Ramos (cell line): Measurements from ENCODE around the gene LPIN1.

ENCODE experiments used
- in situ Hi-C: fragments of 300-500 bp; cut with MboI; formaldehyde crosslinking; loops from one replicate; pipeline ENCODE4 v1.14.3; 2022; ENCODE audit warnings: low sequenced_read_pairs; ENCODE audit not compliant: unreplicated experiment

The LPIN1 gene

GRCh38 chr2:11759182-11759975, 12.9 kb downstream of the LPIN1 start:
- in situ Hi-C loops = loop anchor here (10.0 to 25.0 kb wide), 2 partner anchors 285 to 947 kb away; partner anchors contain the start of gene PDIA6

GRCh38 chr2:11761259-11761658, 14.8 kb downstream of the LPIN1 start:
- in situ Hi-C loops = loop anchor here (25.0 kb wide), 1 partner anchor 949 kb away; the partner anchor contains the start of gene PDIA6

GRCh38 chr2:11762031-11762430, 15.6 kb downstream of the LPIN1 start:
- in situ Hi-C loops = loop anchor here (25.0 kb wide), 1 partner anchor 950 kb away; the partner anchor contains the start of gene PDIA6

GRCh38 chr2:11762799-11763461, 16.5 kb downstream of the LPIN1 start:
- in situ Hi-C loops = loop anchor here (25.0 kb wide), 1 partner anchor 951 kb away; the partner anchor contains the start of gene PDIA6

GRCh38 chr2:11764359-11764758, 17.9 kb downstream of the LPIN1 start:
- in situ Hi-C loops = loop anchor here (25.0 kb wide), 1 partner anchor 952 kb away; the partner anchor contains the start of gene PDIA6

- in situ Hi-C loops = loop anchor here (25.0 kb wide), 1 partner anchor 953 kb away; the partner anchor contains the start of gene PDIA6
Observed at GRCh38 chr2:11764920-11765319, 18.5 kb downstream of the LPIN1 start.

GRCh38 chr2:11765501-11765900, 19.1 kb downstream of the LPIN1 start:
- in situ Hi-C loops = loop anchor here (25.0 kb wide), 1 partner anchor 953 kb away; the partner anchor contains the start of gene PDIA6

GRCh38 chr2:11766016-11766415, 19.6 kb downstream of the LPIN1 start:
- in situ Hi-C loops = loop anchor here (25.0 kb wide), 1 partner anchor 954 kb away; the partner anchor contains the start of gene PDIA6

- in situ Hi-C loops = loop anchor here (25.0 kb wide), 1 partner anchor 955 kb away; the partner anchor contains the start of gene PDIA6
Observed at GRCh38 chr2:11767779-11768178, 21.3 kb downstream of the LPIN1 start.

GRCh38 chr2:11768946-11769345, 22.5 kb downstream of the LPIN1 start:
- in situ Hi-C loops = loop anchor here (25.0 kb wide), 1 partner anchor 957 kb away; the partner anchor contains the start of gene PDIA6

- in situ Hi-C loops = loop anchor here (25.0 kb wide), 1 partner anchor 957 kb away; the partner anchor contains the start of gene PDIA6
Observed at GRCh38 chr2:11769516-11769915, 23.1 kb downstream of the LPIN1 start.

GRCh38 chr2:11770531-11771188, 24.2 kb downstream of the LPIN1 start:
- in situ Hi-C loops = loop anchor here (25.0 kb wide), 1 partner anchor 958 kb away; the partner anchor contains the start of gene PDIA6

GRCh38 chr2:11771971-11772615, 25.7 kb downstream of the LPIN1 start:
- in situ Hi-C loops = loop anchor here (25.0 kb wide), 1 partner anchor 960 kb away; the partner anchor contains the start of gene PDIA6

- in situ Hi-C loops = loop anchor here (25.0 kb wide), 1 partner anchor 961 kb away; the partner anchor contains the start of gene PDIA6
Observed at GRCh38 chr2:11773111-11773510, 26.7 kb downstream of the LPIN1 start.

- in situ Hi-C loops = loop anchor here (25.0 kb wide), 1 partner anchor 962 kb away; the partner anchor contains the start of gene PDIA6
Observed at GRCh38 chr2:11773747-11774525, 27.5 kb downstream of the LPIN1 start.

- in situ Hi-C loops = loop anchor here (25.0 kb wide), 1 partner anchor 962 kb away; the partner anchor contains the start of gene PDIA6
Observed at GRCh38 chr2:11774600-11774999, 28.2 kb downstream of the LPIN1 start.

GRCh38 chr2:11775384-11775783, 29.0 kb downstream of the LPIN1 start:
- in situ Hi-C loops = loop anchor here (25.0 kb wide), 1 partner anchor 288 kb away; no protein-coding TSS in a partner anchor

- in situ Hi-C loops = loop anchor here (25.0 kb wide), 1 partner anchor 290 kb away; no protein-coding TSS in a partner anchor
Observed at GRCh38 chr2:11777066-11777782, 30.8 kb downstream of the LPIN1 start.
